Transverse colon (tissue), 4 donors: ENCODE measurements around the gene PLCB2. TPM values are rescaled to one million over a fixed set of nuclear protein-coding genes. Genes with fewer than 3 reads are reported as not detected.

ENCODE experiments used
- DNase-seq: peaks from one replicate; pipeline ENCODE4 v3.0.0-alpha.2; 2019
- H3K27ac ChIP-seq, 4 donors: fragments of 200-600 bp; sonication (generic); 2 replicates each; pipeline ENCODE4 v1.5.1; 2016 to 2018; ENCODE audit warnings: inconsistent platforms in 4 of 4
- H3K27me3 ChIP-seq: fragments of 200-600 bp; sonication (generic); 2 replicates; pipeline ENCODE4 v1.5.1; 2017; ENCODE audit warnings: inconsistent platforms
- H3K36me3 ChIP-seq, 4 donors: fragments of 200-600 bp; sonication (generic); 2 replicates each; pipeline ENCODE4 v1.5.1; 2017 to 2019; ENCODE audit warnings: inconsistent platforms in 4 of 4
- H3K4me1 ChIP-seq, 4 donors: fragments of 200-600 bp; sonication (generic); 2 replicates each; pipeline ENCODE4 v1.5.1; 2017 to 2020; ENCODE audit warnings: inconsistent platforms in 4 of 4
- H3K4me3 ChIP-seq, 4 donors: fragments of 200-600 bp; sonication (generic); 1 replicate in 1 of 4; 2 replicates in 3 of 4; pipeline versions ENCODE4 v1.5.1 to v1.6.1; 2017 to 2019; ENCODE audit warnings: inconsistent platforms in 4 of 4
- H3K9me3 ChIP-seq, 2 donors: fragments of 200-600 bp; sonication (generic); 2 replicates each; pipeline ENCODE4 v1.5.1; 2017 to 2019; ENCODE audit warnings: inconsistent platforms in 2 of 2
- CTCF ChIP-seq, 5 experiments: fragments of 200-600 bp in 3 of 5; fragments of 450-650 bp in 2 of 5; sonication (generic) in 3 of 5; IDR thresholded peaks; 1 replicate in 2 of 5; 2 replicates in 3 of 5; pipeline ENCODE4 v1.5.1; 2016 to 2017; ENCODE audit warnings: antibody characterized with exemption in 5 of 5, inconsistent platforms in 3 of 5, mild to moderate bottlenecking in 2 of 5, moderate library complexity in 1 of 5
- EP300 ChIP-seq: sonication (generic); formaldehyde crosslinking; IDR thresholded peaks from one replicate; pipeline ENCODE4 v1.6.1; 2017; ENCODE audit warnings: antibody characterized with exemption, low read depth
- POLR2A ChIP-seq: fragments of 450-650 bp; IDR thresholded peaks from one replicate; pipeline ENCODE4 v1.6.1; 2016; ENCODE audit warnings: antibody characterized with exemption, mild to moderate bottlenecking, moderate library complexity
- POLR2AphosphoS5 ChIP-seq, 3 donors: sonication (generic); formaldehyde crosslinking; IDR thresholded peaks; one replicate each; pipeline ENCODE4 v1.6.1; 2016; ENCODE audit warnings: antibody characterized with exemption in 3 of 3
- WGBS, 2 donors: methylation state at CpG; one replicate each; pipeline ENCODE4 v1.1.5; 2018; ENCODE audit warnings: low coverage in 1 of 2; 5-methylcytosine and 5-hydroxymethylcytosine counted together
- in situ Hi-C, 4 donors: fragments of 200-750 bp; cut with MboI; loops; one replicate each; pipeline versions ENCODE4 v1.15.0 to v1.15.1; 2017; ENCODE audit warnings: low sequenced_read_pairs in 3 of 4, low pct_ligation_motif_present in 1 of 4, low pct_unique_long_range_greater_than_20kb in 1 of 4
- intact Hi-C: fragments of 100-400 bp; cut with DNase I; formaldehyde crosslinking; loops from one replicate; pipeline ENCODE4 v1.15.1; 2023; ENCODE audit warnings: low total_unique reads
- total RNA-seq, 4 donors: library from RNA; depleted of rRNA; stranded (reverse); fragments of >200 nt; gene quantifications; one replicate each; pipeline ENCODE4 v1.1.0, GENCODE V29; 2016

The PLCB2 gene
- total RNA-seq, 4 donors from 2014 or later, result 5.5 to 143 (median 12.0) TPM

GRCh38 chr15:40289140-40289775, 18.5 kb downstream of the PLCB2 start:
- TF ChIP-seq CTCF (IDR thresholded peaks at IDR 0.05) (peak in 3 of 5 experiments; percentile 10 to 23 (median 18)), POLR2A (no peak)
- DNase-seq, result peak; percentile 71
- Histone ChIP-seq H3K9me3 (no peaks in the 10 kb centered on the region), H3K27ac (no peak overlapping the region), H3K27me3 (peaks cover 11% of the 10 kb centered on the region), H3K4me1 (peaks cover 12 to 37% (median 19%) of the 10 kb centered on the region in 4 donors), H3K36me3 (no peaks in the 10 kb centered on the region), H3K4me3 (no peak overlapping the region)
- 60% methylated on average over 6 of the region's 6 CpGs; no CpG with 5 or more reads in 1 of the 2 donors for WGBS, 2 donors
- in situ Hi-C loops, result no loop called here
- intact Hi-C loops, result no loop called here

- intact Hi-C loops, result no loop called here
- Histone ChIP-seq H3K27ac (no peak overlapping the region), H3K27me3 (peaks cover 23% of the 10 kb centered on the region), H3K9me3 (no peaks in the 10 kb centered on the region), H3K4me1 (peaks cover 12 to 42% (median 26%) of the 10 kb centered on the region in 4 donors), H3K4me3 (no peak overlapping the region), H3K36me3 (no peaks in the 10 kb centered on the region)
- WGBS, 2 donors, result 72% methylated on average over 4 of the region's 4 CpGs; no CpG with 5 or more reads in 1 of the 2 donors
- no peak for DNase-seq
- TF ChIP-seq POLR2AphosphoS5 (IDR thresholded peaks at IDR 0.05), result no peak
- TF ChIP-seq CTCF (IDR thresholded peaks at IDR 0.05), result peak in 1 of 5 experiments; percentile 18
- no peak for TF ChIP-seq EP300
- no peak for TF ChIP-seq POLR2A
- in situ Hi-C loops, result no loop called here
These were observed 19.8 kb downstream of the PLCB2 start for GRCh38 chr15:40287968-40288367.

GRCh38 chr15:40287505-40287904, 20.2 kb downstream of the PLCB2 start:
- Histone ChIP-seq H3K4me1 (peaks cover 12 to 47% (median 31%) of the 10 kb centered on the region in 4 donors), H3K36me3 (no peaks in the 10 kb centered on the region), H3K4me3 (no peak overlapping the region), H3K27me3 (peaks cover 28% of the 10 kb centered on the region), H3K27ac (no peak overlapping the region), H3K9me3 (no peaks in the 10 kb centered on the region)
- WGBS, 2 donors, result 57 to 83% methylated on average over 1 to 3 of the region's 3 CpGs
- DNase-seq, result no peak
- intact Hi-C loops, result no loop called here
- in situ Hi-C loops, result no loop called here
- no peak for TF ChIP-seq POLR2A
- TF ChIP-seq POLR2AphosphoS5 (IDR thresholded peaks at IDR 0.05), result no peak

GRCh38 chr15:40286794-40287193, 20.9 kb downstream of the PLCB2 start:
- Histone ChIP-seq H3K36me3 (no peaks in the 10 kb centered on the region), H3K27me3 (peaks cover 29% of the 10 kb centered on the region), H3K9me3 (no peaks in the 10 kb centered on the region), H3K27ac (no peak overlapping the region), H3K4me3 (no peak overlapping the region), H3K4me1 (peaks cover 15 to 52% (median 37%) of the 10 kb centered on the region in 4 donors)
- no peak for DNase-seq
- no peak for TF ChIP-seq POLR2A
- TF ChIP-seq CTCF (IDR thresholded peaks at IDR 0.05), result no peak
- TF ChIP-seq POLR2AphosphoS5 (IDR thresholded peaks at IDR 0.05), result no peak
- no peak for TF ChIP-seq EP300
- intact Hi-C loops, result no loop called here
- WGBS, 2 donors, result 95% methylated on average over 6 of the region's 7 CpGs; no CpG with 5 or more reads in 1 of the 2 donors
- in situ Hi-C loops, result no loop called here
